Activated gamma-delta T cell treated with Interleukin-2 at 50 U/mL for 16 hours (primary cell): Measurements from ENCODE around the gene TMEM131.
"Not testable (repeated sequence)": the region's sequence is repeated elsewhere in the genome, so short reads cannot be mapped to it uniquely, and the experiment has no call there.

Experiments
- DNase-seq: peaks from one replicate; pipeline ENCODE4 v3.0.0-alpha.2; 2020

Gene TMEM131

DNA sequence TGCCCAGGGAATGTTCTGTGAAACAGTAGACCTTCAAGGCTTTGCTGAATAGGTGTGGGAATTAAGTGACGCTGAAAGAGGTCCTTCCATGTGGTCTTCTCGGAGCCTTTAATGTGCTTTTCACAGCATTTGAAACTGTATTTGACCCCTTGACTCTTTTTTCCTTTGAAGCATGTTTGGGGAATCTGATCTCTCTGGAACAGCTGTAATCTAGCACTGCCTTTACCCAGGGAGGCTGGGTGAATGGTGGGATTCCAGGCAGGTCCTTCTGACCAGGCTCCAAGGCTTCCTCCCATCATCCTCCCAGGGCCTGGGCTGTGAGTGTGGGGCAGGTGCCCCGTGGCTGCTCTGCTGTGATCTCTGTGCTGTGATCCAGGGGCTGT is 278.1 kb downstream of the TMEM131 start:
- DNase-seq, result no peak

DNA sequence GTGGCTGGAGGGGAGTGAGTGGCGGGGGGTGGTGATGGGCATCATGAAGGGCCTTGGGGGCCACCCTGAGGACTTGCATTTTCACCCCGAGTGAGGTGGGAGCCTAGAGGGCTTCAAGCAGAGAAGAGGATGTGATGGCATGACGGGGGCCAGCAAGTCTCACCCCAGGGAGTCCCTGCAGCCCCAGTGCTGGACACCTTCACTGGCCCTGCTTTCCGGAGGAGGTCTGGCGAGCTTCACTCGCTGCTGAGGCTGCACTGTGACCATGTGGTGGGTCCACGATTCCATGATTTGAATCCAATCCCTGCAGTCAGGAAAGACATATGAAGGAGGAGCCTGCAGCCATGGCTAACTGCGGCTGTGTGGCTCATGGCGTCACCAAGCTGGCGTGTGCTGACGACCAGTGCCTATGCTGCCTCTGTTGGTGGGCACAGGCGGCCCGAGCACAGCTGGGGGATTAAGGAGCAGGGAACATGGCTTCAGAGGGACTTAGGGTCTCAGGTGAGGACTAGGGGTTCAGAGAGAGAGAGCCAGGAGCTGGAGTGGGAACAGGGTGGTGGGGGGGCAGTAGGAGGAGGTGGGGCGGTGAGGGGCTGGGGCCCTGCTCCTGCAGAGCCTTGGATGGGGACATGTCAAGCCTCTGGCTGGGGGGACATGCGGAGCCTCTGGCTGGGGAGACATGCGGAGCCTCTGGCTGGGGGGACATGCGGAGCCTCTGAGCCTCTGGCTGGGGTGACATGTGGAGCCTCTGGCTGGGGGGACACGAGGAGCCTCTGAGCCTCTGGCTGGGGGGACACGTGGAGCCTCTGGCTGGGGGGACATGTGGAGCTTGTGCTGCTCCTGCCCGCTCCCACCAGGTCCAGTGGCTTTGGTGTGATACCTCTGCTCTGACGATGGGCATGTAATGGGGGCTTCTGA is 278.8 kb downstream of the TMEM131 start:
- DNase-seq, result no peak

DNA sequence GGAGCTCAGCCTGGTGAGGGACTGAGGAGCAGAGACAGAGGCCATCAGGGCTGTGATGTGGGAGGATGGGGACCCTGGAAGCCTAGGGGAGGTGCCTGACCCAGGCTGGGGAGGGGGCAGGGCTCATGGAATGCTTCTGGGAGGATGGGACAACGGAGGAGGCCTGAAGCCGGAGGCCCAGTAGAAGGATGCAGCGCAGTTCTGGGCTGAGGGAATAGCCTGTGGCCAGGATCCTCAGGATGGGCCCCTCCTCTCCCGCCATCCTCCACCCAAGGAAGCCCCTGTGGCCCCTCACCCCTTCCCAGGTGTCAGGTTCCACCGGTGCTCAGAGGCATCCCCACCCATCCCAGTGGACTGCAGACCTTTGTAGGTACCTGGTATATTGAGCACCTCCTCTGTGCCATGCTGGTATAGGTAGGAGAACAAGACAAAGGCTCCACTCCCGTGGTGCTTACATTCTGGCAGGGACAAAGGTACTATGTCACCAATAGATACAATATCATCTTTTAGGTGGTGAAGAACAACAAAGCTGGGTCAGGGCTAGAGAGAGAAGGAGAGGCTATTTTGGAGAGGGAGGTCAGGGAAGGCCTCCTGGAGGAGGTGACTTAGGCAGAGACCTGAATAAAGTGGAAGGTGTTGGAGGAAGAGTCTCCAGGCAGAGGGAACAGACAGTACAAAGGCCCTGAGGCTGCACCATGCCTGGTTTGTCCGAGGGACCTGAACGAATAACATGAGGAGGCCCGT is 279.6 kb downstream of the TMEM131 start:
- no peak for DNase-seq

DNA sequence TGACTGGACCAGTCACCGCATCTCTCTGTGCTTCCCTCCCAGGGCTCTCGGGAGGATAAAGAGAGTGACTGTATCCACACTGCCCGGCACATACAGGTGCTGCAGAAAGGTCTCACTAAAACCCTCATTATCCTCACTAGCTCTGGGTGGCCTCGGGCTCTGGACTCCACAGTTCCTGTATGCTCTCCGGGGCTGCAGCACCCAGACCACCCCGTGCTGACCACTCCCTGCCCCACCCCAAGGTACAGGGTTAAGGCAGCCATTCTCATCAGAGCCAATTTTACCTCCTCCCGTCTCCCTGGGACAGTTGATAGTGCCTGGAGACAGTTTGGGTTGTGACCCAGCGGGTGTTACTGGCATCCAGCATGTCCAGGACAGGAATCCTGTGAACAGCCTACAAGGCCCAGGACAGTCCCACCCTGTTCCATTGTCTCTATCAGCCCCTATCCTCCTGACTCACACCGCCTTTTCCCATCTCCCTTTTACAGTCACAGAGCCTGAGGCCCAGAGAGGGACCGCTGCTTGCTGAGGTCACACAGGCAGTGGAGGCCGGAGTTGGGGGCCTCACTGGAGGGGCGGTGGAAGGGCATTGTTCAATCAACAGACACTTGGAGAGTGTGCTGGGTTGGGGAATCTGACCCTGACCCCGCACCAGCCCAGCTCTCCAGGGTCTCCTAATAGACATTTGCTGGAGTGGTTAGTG is 280.6 kb downstream of the TMEM131 start:
- DNase-seq, result no peak

DNA sequence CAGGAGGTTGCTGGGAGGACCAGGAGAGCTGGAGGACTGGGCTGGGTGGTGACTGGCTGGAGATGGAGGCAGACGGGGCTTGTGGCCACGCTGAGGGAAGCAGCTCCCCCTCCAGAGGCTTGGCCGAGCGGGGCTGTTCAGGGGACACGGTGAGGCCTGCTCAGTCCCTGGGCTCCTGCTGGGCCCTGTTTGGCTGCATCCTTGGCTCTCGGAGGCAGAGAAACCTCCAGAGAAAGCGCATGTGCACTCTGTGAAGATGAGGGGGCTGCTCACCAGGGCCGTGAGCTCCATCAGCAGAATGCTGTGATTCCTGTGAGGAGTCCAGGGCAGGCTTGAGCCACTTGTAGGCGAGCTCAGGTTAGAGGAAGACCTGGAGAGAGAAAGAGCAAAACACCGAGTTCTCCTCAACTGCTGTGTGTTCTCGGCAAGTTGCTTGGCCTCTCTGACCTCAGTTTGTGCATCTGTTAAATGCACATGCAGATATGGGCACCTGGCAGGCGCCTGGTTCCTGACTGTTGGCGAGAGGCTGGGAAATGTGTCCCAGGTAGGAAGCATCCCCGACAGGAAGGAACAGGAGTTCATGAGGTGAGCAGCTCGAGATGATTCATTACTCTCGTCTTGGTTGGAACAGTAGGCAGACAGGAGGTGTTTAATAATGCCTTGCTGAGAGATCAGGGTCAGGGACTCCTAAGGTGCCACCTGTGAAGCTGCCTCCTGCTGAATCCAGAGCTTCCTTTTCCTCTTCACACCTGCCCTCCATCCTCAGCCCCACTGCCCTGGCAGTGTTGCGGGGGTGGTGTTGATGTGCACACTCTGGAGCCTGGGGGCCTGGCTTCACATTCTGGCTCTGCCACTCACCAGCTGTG is 281.4 kb downstream of the TMEM131 start:
- no peak for DNase-seq

DNA sequence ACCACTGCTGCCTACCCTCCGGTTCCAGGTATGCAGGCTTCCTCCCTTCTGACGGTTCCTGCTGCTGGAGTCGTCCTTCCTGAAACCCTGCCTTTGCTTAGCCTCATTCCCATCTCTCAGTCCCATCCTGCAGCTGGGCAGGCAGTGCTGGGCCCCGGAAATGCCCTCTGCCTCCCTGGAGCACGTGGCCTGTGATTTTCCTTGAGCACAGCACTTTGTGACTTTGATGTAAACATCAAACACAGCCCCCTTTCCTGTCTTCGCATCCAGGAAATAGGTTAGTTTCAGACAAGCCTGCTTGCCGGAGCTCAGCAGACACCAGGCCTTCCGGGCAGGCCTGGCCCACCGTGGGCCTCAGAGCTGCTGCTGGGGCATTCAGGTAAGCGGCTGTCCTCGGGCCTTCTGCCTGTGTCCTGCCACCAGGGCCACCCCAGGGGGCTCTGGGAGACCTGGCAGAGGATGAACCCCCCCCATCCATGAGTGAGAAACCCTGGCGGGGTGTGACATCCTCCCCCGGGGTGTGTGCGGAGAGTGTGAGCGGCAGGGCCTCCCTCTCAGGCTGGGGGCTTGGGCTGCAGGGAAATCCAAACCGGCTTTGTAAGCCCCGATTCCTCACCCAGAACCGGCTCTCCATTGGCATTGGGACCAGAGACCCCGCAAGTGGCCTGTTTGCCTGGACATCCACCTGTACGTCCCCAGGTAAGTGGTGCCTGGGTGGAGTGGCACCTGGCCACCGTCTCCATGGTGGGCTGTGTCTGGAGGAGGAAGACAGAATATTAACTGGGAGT is 282.3 kb downstream of the TMEM131 start, which contains the start of gene ZAP70:
ZAP70 (plus strand) TSS at position 281 of the 788 bp plus-strand sequence. CDS start 10,461 bp downstream, outside the sequence.
- peak; percentile 65 for DNase-seq

DNA sequence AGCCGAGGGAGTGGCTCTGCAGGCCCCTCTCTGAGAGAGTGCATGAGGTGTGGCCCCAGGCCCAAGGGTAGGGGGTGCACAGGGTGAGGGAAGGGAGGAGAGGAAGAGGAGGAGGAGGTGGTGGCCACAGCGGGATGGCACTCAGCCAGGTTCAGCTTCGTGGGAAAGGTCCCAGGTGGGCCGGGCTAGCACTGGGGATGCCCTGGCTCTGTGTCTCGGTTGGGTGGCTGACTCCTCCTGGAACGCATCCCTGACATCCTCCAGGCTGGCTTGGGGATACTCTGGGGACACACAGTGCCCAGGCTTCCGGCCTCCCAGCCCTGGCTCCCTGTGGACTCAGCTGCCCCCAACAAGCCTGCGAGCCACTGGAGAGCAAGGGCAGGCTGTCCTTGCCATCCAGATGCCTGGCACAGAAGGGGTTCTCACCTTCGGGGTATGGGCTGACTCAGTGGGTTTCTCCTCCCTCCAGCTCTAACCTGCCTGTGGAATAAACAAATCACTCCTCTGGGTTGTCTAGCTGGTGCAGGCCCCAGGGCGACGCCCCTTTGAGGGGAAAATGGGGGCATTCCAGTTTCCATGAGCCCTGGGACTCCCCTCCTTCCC is 283.0 kb downstream of the TMEM131 start:
- DNase-seq, result no peak

DNA sequence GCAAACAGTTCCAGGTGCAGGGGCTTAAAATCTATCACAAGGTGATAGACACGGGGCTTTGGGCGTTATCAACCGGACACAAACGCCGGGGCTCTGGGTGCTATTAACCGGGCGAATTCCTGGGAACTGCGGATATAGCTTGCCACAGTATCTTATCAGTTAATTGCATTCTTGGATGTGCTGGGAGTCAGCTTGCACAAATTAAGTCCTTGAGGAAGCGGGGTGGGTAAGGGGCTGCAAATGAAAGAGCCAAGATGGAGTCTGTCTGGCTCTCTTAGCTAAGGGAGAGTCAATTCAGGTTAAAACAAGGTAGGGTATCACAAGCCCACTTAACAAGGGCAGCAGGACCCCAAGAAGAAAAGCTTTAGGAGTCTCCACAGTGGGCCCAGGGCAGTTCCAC is 283.6 kb downstream of the TMEM131 start:
- DNase-seq, result not testable (repeated sequence)

DNA sequence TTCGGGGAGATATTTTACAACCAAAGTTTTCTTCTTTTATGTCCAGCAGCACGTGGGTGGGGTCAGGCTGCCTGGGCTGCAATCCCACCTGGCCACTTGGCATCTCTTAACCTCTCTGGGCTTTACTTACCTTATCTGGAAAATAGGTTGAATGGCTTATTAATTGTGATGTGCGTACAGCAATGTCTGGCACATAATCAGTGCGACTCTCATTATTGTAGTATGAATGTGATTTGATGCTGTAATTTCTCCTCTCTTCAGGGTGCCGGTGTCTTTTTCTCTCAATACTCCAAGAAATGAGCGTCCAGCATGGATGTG is 284.4 kb downstream of the TMEM131 start:
- no peak for DNase-seq

DNA sequence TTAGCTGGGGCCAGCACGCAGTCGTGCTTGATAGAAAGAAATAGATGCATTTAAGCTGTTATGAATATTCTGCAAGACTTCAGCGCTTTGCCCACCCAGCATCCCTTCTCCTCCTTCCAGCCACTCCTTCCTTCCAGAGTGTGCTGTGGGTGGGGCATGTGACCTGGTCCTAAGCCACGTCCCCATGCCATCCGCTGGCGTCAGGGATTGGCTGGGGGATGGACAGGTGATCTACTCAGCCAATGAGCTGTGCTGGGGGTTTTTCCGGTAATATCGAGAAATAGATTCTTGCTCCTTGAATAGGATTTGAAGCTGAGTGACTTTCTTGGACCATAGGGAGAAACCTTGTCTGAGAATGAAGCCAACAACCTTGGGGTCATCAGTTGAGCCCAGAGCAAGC is 287.1 kb downstream of the TMEM131 start:
- no peak for DNase-seq

DNA sequence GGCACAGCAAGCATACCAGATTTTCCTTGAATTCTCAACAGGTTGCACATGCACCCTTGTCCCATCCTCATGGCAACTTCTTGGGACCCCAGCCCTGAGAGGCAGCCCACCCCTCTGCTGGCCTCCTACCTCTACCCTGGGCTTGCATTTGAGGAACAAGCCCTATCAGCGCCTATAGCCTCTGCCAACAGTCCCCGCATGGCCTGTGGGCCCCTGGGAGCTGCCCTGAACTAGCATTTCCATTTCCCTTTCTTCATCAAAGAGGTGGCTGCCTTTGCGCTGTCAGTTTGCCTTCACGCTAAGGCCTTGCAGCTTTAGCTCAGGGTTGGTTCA is 287.7 kb downstream of the TMEM131 start:
- no peak for DNase-seq

DNA sequence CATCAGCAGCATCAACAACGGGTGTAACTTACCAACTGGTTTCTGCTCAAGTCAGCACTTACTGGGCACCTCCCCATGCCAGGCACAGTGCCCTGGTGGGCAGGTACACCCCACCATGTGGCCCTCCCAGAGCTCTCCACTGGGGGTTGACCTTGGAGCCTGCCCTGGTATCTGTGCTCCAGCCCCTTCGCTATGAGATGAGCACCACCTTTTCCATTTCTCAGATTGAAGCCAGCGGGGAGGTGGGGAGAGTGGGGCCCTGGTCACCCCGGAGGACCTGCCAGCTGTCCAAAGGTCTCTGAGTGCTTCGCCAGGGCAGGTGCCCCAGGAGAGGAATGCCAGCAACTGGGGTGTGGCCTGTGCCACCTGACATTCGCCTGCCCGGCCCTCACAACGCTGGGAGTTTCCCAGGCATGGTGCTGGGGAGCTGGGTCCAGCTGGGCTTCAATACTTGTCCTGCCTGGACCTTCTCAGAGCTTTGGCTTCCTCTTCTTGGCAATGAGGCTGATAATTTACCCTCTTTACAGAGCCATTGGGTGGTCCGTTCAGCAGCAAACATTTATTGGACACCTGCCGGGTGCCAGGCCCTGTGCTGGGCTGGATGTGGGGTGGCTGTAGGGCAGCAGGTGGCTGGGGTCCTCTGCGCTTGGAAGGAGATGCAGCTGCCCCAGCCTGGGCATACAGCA is 288.2 kb downstream of the TMEM131 start:
- DNase-seq, result no peak

DNA sequence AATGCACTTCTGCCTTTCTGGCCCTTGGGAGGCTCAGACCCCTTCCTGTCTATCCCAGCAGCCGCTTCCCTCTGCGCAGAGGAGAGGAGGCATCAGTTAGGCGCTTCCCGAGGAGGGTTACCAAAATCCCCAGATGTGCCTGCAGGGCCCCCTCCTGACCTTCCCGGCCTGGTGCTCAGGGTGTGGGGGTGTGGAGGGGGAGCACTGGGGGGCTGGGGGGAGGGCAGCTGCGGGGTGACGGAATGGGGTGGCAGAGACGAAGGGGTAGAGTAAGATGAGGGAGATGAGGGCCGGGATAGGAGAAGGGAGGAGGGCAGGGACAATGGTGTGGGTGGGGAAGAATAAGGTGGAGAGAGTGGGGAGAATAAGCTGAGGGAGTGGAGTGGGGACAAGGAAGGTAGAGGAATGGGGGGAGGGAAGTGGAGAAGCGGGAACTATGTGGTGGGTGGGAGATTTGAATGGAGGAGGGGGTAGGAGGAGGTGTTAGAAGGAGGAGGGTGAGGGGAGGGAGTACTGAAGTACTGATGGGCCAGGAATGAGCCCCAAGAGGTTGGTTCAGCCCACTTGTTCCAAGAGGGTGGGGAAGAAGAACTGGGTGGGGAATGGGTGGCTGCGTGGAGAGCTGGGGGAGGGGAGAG is 288.9 kb downstream of the TMEM131 start:
- no peak for DNase-seq
